IMR-90 (cell line): ENCODE results near the gene CYSLTR2. TPM values are rescaled to one million over a fixed set of nuclear protein-coding genes. Genes with fewer than 3 reads are reported as not detected.

ENCODE experiments used
- ATAC-seq: fragments of 200-7000 bp; cut with Tn5 transposase; 2 replicates; pipeline ENCODE4 v1.9.1; 2020; ENCODE audit warnings: low read depth, mild to moderate bottlenecking, moderate library complexity
- BruUV-seq: library from RNA; stranded (reverse); fragments of 400-500 nt; replicated peaks from 2 replicates; lab custom pipeline; 2021; lab: Mats Ljungman, UMichigan
- CTCF ChIA-PET: fragments of 300-600 bp; formaldehyde crosslinking; extraction: SDS; loops from one replicate; lab custom pipeline; 2021; ENCODE audit warnings: antibody characterized with exemption; lab: Yijun Ruan, JAX
- POLR2A ChIA-PET: fragments of 300-600 bp; sonication (Branson Sonifier 250); formaldehyde crosslinking; loops from one replicate; lab custom pipeline; 2022; ENCODE audit warnings: antibody characterized with exemption; ENCODE audit not compliant: unreplicated experiment; lab: Charles Lee
- DNase-seq: peaks from one replicate; pipeline ENCODE4 v3.0.0; 2013
- H2AFZ ChIP-seq: replicated peaks from 2 replicates; pipeline ENCODE3; 2013; ENCODE audit warnings: low read length, mild to moderate bottlenecking; ENCODE audit not compliant: poor library complexity
- H2AK5ac ChIP-seq: 2 replicates; pipeline ENCODE4 v1.6.1; 2013; ENCODE audit warnings: low read depth, low read length, inconsistent platforms
- H2AK9ac ChIP-seq: replicated peaks from 2 replicates; pipeline ENCODE3; 2013; ENCODE audit warnings: mild to moderate bottlenecking, low read depth, low read length, moderate library complexity; ENCODE audit not compliant: poor library complexity
- H2BK120ac ChIP-seq: 2 replicates; pipeline ENCODE4 v1.6.1; 2013; ENCODE audit warnings: low read depth, low read length, inconsistent platforms
- H2BK15ac ChIP-seq: 3 replicates; pipeline ENCODE4 v1.6.1; 2013; ENCODE audit warnings: low read depth, low read length, inconsistent platforms
- H2BK20ac ChIP-seq: 2 replicates; pipeline ENCODE4 v1.6.1; 2013; ENCODE audit warnings: low read depth, mild to moderate bottlenecking, inconsistent platforms, low read length, moderate library complexity
- H2BK5ac ChIP-seq: 2 replicates; pipeline ENCODE4 v1.6.1; 2013; ENCODE audit warnings: mild to moderate bottlenecking, low read depth, low read length, inconsistent platforms; ENCODE audit not compliant: poor library complexity, severe bottlenecking
- H3K14ac ChIP-seq: replicated peaks from 2 replicates; pipeline ENCODE4 v1.6.1; 2013; ENCODE audit warnings: low read depth, low read length, inconsistent platforms
- H3K18ac ChIP-seq: 2 replicates; pipeline ENCODE4 v1.6.1; 2013; ENCODE audit warnings: low read depth, low read length, control low read depth
- H3K23ac ChIP-seq: 2 replicates; pipeline ENCODE4 v1.6.1; 2013; ENCODE audit warnings: low read depth, low read length, inconsistent platforms
- H3K27ac ChIP-seq: 2 replicates; pipeline ENCODE4 v1.5.1; 2013; ENCODE audit warnings: mild to moderate bottlenecking, control low read depth, low read length; ENCODE audit not compliant: insufficient read depth
- H3K27me3 ChIP-seq: 2 replicates; pipeline ENCODE4 v1.6.1; 2013; ENCODE audit warnings: low read length; ENCODE audit not compliant: control insufficient read depth, insufficient read depth
- H3K36me3 ChIP-seq: 2 replicates; pipeline ENCODE4 v1.6.1; 2013; ENCODE audit warnings: low read length, mixed read lengths; ENCODE audit not compliant: control insufficient read depth, insufficient read depth
- H3K4ac ChIP-seq: 2 replicates; pipeline ENCODE4 v1.6.1; 2013; ENCODE audit warnings: low read depth, low read length, inconsistent platforms
- H3K4me1 ChIP-seq: 2 replicates; pipeline ENCODE4 v1.6.1; 2013; ENCODE audit warnings: low read length, mixed read lengths; ENCODE audit not compliant: control insufficient read depth, insufficient read depth
- H3K4me2 ChIP-seq: 2 replicates; pipeline ENCODE4 v1.6.1; 2013; ENCODE audit warnings: low read depth, mild to moderate bottlenecking, control low read depth, low read length, moderate library complexity
- H3K4me3 ChIP-seq: 2 replicates; pipeline ENCODE4 v1.5.1; 2013; ENCODE audit warnings: low read depth, mild to moderate bottlenecking, control low read depth, low read length, moderate library complexity; ENCODE audit not compliant: insufficient read depth
- H3K56ac ChIP-seq: 2 replicates; pipeline ENCODE4 v1.6.1; 2013; ENCODE audit warnings: low read length, inconsistent platforms; ENCODE audit not compliant: insufficient read depth; ENCODE audit errors: extremely low read depth
- H3K79me1 ChIP-seq, 2 experiments: 2 replicates each; pipeline ENCODE4 v1.6.1; 2013; ENCODE audit warnings: low read length in 2 of 2, inconsistent platforms in 1 of 2, low read depth in 1 of 2
- H3K9ac ChIP-seq: 2 replicates; pipeline ENCODE4 v1.6.1; 2013; ENCODE audit warnings: low read depth, low read length, control low read depth
- H3K9me1 ChIP-seq: 2 replicates; pipeline ENCODE4 v1.6.1; 2013; ENCODE audit warnings: low read length, inconsistent platforms; ENCODE audit not compliant: insufficient read depth
- H3K9me3 ChIP-seq: 2 replicates; pipeline ENCODE4 v1.6.1; 2013; ENCODE audit warnings: low read length; ENCODE audit not compliant: control insufficient read depth, insufficient read depth
- H4K20me1 ChIP-seq: 2 replicates; pipeline ENCODE4 v1.6.1; 2013; ENCODE audit warnings: low read length, inconsistent platforms; ENCODE audit not compliant: insufficient read depth
- H4K5ac ChIP-seq: 2 replicates; pipeline ENCODE4 v1.6.1; 2013; ENCODE audit warnings: mild to moderate bottlenecking, low read depth, low read length, control low read depth
- H4K8ac ChIP-seq, 2 experiments: 2 replicates each; pipeline ENCODE4 v1.6.1; 2013; ENCODE audit warnings: low read depth in 2 of 2, low read length in 2 of 2, control low read depth in 1 of 2, inconsistent platforms in 1 of 2
- H4K91ac ChIP-seq: 2 replicates; pipeline ENCODE4 v1.6.1; 2013; ENCODE audit warnings: low read depth, low read length, inconsistent platforms; ENCODE audit not compliant: insufficient read depth
- FOS ChIP-seq: fragments of 150-350 bp; IDR thresholded peaks from 2 replicates; pipeline ENCODE4 v1.6.1; 2016; ENCODE audit warnings: low read depth, low read length
- MAFK ChIP-seq: IDR thresholded peaks from 2 replicates; pipeline ENCODE4 v1.6.1; 2012; ENCODE audit warnings: low read depth, low read length, improper control_type of control experiment
- NFE2L2 ChIP-seq: fragments of 150-350 bp; IDR thresholded peaks from 2 replicates; pipeline ENCODE4 v1.6.1; 2016; ENCODE audit warnings: low read depth, mild to moderate bottlenecking, low read length
- RAD21 ChIP-seq: IDR thresholded peaks from 2 replicates; pipeline ENCODE4 v1.6.1; 2012; ENCODE audit warnings: low read length, improper control_type of control experiment
- RFX5 ChIP-seq: IDR thresholded peaks from 2 replicates; pipeline ENCODE4 v1.8.0; 2012; ENCODE audit warnings: low read depth, mild to moderate bottlenecking, low read length, moderate library complexity
- WGBS, 2 experiments: methylation state at CpG; one replicate each; pipeline versions ENCODE4 v1.1.5 to v1.1.7; 2013; ENCODE audit warnings: missing lambda C conversion rate in 2 of 2; ENCODE audit not compliant: insufficient read length in 1 of 2; ENCODE audit errors: extremely low coverage in 2 of 2; 5-methylcytosine and 5-hydroxymethylcytosine counted together
- dilution Hi-C: fragments of 300-500 bp; cut with HindIII; formaldehyde crosslinking; loops from one replicate; pipeline ENCODE4 v1.14.3; 2018; ENCODE audit warnings: low sequenced_read_pairs; ENCODE audit not compliant: unreplicated experiment
- in situ Hi-C: fragments of 300-500 bp; cut with MboI; formaldehyde crosslinking; loops from 3 replicates; pipeline ENCODE4 v1.14.3; 2019; ENCODE audit warnings: low sequenced_read_pairs, inconsistent platforms, mixed read lengths
- intact Hi-C: fragments of 100-400 bp; cut with micrococcal nuclease; formaldehyde crosslinking; loops from 2 replicates; pipeline ENCODE4 v1.10.0; 2022
- polyA plus RNA-seq, 3 experiments: library from polyadenylated mRNA; depleted of rRNA; stranded (reverse); fragments of >200 nt; gene quantifications; 2 replicates each; pipeline ENCODE4 v1.2.3, GENCODE V29; 2012; ENCODE audit warnings: low replicate concordance in 1 of 3
- total RNA-seq: library from RNA; depleted of rRNA; stranded (reverse); fragments of >200 nt; gene quantifications from 2 replicates; pipeline ENCODE4 v1.2.3, GENCODE V29; 2012

The CYSLTR2 gene
- total and polyA plus RNA-seq, 2 of the 4 experiments (the other 2 are of a cell fraction) = not detected

DNA sequence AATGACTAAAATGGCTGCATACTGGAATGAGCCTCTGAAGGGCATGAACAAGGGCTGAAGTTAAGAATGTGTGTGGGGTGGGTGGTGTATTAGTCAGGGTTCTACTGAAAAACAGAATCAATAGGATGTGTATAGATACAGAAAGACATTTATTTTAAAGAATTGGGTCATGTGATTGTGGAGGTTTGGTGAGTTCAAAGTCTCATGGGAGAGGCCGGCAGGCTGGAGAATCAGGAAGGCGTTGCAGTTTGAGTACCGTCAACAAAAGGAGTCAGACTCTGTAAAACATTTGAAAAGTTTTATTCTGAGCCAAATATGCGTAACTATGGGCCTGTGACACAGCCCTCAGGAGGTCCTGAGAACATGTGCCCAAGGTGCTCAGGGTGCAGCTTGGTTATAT, 24.5 kb upstream of the CYSLTR2 start (continued):
- TF ChIP-seq FOS (no peak), MAFK (no peak)

DNA sequence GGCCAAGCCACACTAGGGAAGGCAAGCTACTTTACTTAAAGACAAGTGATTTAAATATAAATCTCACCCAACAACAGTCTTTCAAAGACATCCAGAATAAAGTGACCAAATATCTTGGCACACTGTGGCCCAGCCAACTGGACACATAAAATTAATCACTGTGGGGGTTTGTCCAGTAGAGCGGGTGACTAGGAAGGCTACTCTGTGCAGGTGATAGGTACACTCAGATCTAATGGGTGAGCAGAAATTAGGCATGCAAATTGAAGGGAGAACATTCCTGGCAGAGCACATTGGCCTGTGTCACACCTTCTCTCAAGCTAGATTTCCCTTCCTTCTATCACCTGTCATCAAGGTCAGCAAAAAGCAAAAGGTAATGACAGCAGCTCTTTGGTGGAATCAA, 23.4 kb upstream of the CYSLTR2 start:
- no peak overlapping the region for H2AK9ac ChIP-seq
- H3K9me3 ChIP-seq = no peaks in the 10 kb centered on the region; the same call in 1 of the 2 replicates
- H3K56ac ChIP-seq = no peak overlapping the region
- ChIA-PET CTCF (no interaction called here), POLR2A (no interaction called here)
- H3K27me3 ChIP-seq = no peaks in the 10 kb centered on the region; the same call in 1 of the 2 replicates
- no peak overlapping the region for H2BK20ac ChIP-seq
- H2BK15ac ChIP-seq = no peak overlapping the region
- no peak overlapping the region for H2AFZ ChIP-seq
- no peak for ATAC-seq
- no peak overlapping the region for H4K91ac ChIP-seq
- no peak overlapping the region for H2BK5ac ChIP-seq
- H4K20me1 ChIP-seq = no peaks in the 10 kb centered on the region
- no peak for DNase-seq
- intact Hi-C loops = no loop called here
- no peak overlapping the region for H3K4ac ChIP-seq
- no TSS peak for BruUV-seq
- H3K27ac ChIP-seq = no peak overlapping the region
- in situ Hi-C loops = no loop called here
- no peak overlapping the region for H4K8ac ChIP-seq
- TF ChIP-seq RAD21 (no peak), NFE2L2 (no peak), RFX5 (no peak)
- H3K4me2 ChIP-seq = no peak overlapping the region
- H3K4me1 ChIP-seq = no peaks in the 10 kb centered on the region; the same call in 1 of the 2 replicates
- H2AK5ac ChIP-seq = no peak overlapping the region
- H3K9me1 ChIP-seq = no peaks in the 10 kb centered on the region; the same call in 1 of the 2 replicates
- dilution Hi-C loops = no loop called here
- no peak overlapping the region for H2BK120ac ChIP-seq
- H3K4me3 ChIP-seq = no peak overlapping the region
- no peak overlapping the region for H3K9ac ChIP-seq
- no CpG with 5 or more reads among the region's 1 CpG for WGBS, 2 experiments
- no peak overlapping the region for H3K18ac ChIP-seq
- H4K5ac ChIP-seq = no peak overlapping the region
- H3K23ac ChIP-seq = no peak overlapping the region
- no peaks in the 10 kb centered on the region for H3K79me1 ChIP-seq
- H3K36me3 ChIP-seq = no peaks in the 10 kb centered on the region
- no peak overlapping the region for H3K14ac ChIP-seq
